Measurements from ENCODE around the gene PRAMEF4. TPM values are rescaled to one million over a fixed set of nuclear protein-coding genes. Genes with fewer than 3 reads are reported as not detected.
"Not testable (repeated sequence)": the region's sequence is repeated elsewhere in the genome, so short reads cannot be mapped to it uniquely, and the experiment has no call there.

PRAMEF4 gene
- total RNA-seq, 1 experiment from 2014 or later, result not detected

- no peaks in the 10 kb centered on the region for H3K79me1 ChIP-seq (ENCODE audit: insufficient read depth, low read depth, low read length, poor library complexity, severe bottlenecking)
- H3K79me2 ChIP-seq (ENCODE audit: insufficient read depth, low read length), result no peaks in the 10 kb centered on the region
- no peak overlapping the region for H3K27ac ChIP-seq (ENCODE audit: insufficient read length, low read depth, low read length)
- no peak overlapping the region for H3T11ph ChIP-seq (ENCODE audit: low read length)
- H3K27ac Mint-ChIP-seq, result no peak overlapping the region
- TF ChIP-seq, protein P1, sequence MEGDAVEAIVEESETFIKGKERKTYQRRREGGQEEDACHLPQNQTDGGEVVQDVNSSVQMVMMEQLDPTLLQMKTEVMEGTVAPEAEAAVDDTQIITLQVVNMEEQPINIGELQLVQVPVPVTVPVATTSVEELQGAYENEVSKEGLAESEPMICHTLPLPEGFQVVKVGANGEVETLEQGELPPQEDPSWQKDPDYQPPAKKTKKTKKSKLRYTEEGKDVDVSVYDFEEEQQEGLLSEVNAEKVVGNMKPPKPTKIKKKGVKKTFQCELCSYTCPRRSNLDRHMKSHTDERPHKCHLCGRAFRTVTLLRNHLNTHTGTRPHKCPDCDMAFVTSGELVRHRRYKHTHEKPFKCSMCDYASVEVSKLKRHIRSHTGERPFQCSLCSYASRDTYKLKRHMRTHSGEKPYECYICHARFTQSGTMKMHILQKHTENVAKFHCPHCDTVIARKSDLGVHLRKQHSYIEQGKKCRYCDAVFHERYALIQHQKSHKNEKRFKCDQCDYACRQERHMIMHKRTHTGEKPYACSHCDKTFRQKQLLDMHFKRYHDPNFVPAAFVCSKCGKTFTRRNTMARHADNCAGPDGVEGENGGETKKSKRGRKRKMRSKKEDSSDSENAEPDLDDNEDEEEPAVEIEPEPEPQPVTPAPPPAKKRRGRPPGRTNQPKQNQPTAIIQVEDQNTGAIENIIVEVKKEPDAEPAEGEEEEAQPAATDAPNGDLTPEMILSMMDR (conservative IDR thresholded peaks at IDR 0.05), result no peak
- no peaks in the 10 kb centered on the region for H3K23me2 ChIP-seq (ENCODE audit: insufficient read length, low read depth, low read length, poor library complexity, severe bottlenecking)
- no peak overlapping the region for H3K4ac ChIP-seq (ENCODE audit: low read depth, low read length)
- H2BK5ac ChIP-seq (ENCODE audit: insufficient read length, low read length), result no peak overlapping the region
- H3K18ac ChIP-seq (ENCODE audit: insufficient read length, low read depth, low read length), result no peak overlapping the region
- H4K8ac ChIP-seq (replicated peaks; ENCODE audit: insufficient read length, low read depth, low read length), result no peak overlapping the region
- no peak overlapping the region for H3K9ac ChIP-seq (ENCODE audit: extremely low read depth, insufficient read length, low read length)
- no peaks in the 10 kb centered on the region for H4K20me1 ChIP-seq (ENCODE audit: control insufficient read depth, insufficient read depth, insufficient read length)
- H3K36me3 Mint-ChIP-seq (ENCODE audit: insufficient read depth in 1 of 3, low read depth in 3 of 3), result peaks cover 0 to 26% (median 0%) of the 10 kb centered on the region in 3 experiments; a peak in 6 of 7 replicates
- H2BK20ac ChIP-seq (ENCODE audit: low read depth, low read length, poor library complexity, severe bottlenecking), result no peak overlapping the region
- no peak overlapping the region for H2AFZ ChIP-seq (ENCODE audit: low read length)
- peaks cover 45% of the 10 kb centered on the region for H3K9me3 ChIP-seq (ENCODE audit: control insufficient read depth, low read depth, low read length)
- no peak overlapping the region for H3K4me2 ChIP-seq (ENCODE audit: insufficient read depth, insufficient read length, low read length)
- no peak overlapping the region for H2BK120ac ChIP-seq (ENCODE audit: low read depth, low read length, poor library complexity, severe bottlenecking)
- no peaks in the 10 kb centered on the region for H3K4me1 Mint-ChIP-seq
- H3K27me3 Mint-ChIP-seq (ENCODE audit: low read depth), result no peaks in the 10 kb centered on the region
- no peak overlapping the region for H2BK15ac ChIP-seq (ENCODE audit: low read depth, low read length)
- H2BK12ac ChIP-seq (ENCODE audit: insufficient read length, low read depth, low read length), result no peak overlapping the region
- H3K4me3 Mint-ChIP-seq, result no peak overlapping the region
- no peak overlapping the region for H2AK5ac ChIP-seq (ENCODE audit: insufficient read length, low read length)
- DNase-seq, result no peak
- H3K56ac ChIP-seq (ENCODE audit: insufficient read length, low read depth, low read length), result no peak overlapping the region
- H3K23ac ChIP-seq (ENCODE audit: insufficient read length, low read depth, low read length), result no peak overlapping the region
- peaks cover 79 to 93% of the 10 kb centered on the region in 2 experiments for H3K9me3 Mint-ChIP-seq
- no CpG with 5 or more reads among the region's 4 CpGs for WGBS (ENCODE audit: extremely low coverage, insufficient read length, low lambda C conversion rate)
- no peak overlapping the region for H3K14ac ChIP-seq (ENCODE audit: insufficient read depth, low read length)
- no peaks in the 10 kb centered on the region for H3K27me3 ChIP-seq (ENCODE audit: insufficient read depth, low read length)
- H4K91ac ChIP-seq (ENCODE audit: insufficient read length, low read depth, low read length), result no peak overlapping the region
- no peak overlapping the region for H4K5ac ChIP-seq (ENCODE audit: insufficient read length, low read depth, low read length)
- H3K4me1 ChIP-seq (ENCODE audit: insufficient read depth, low read length), result no peaks in the 10 kb centered on the region
Observed at GRCh38 chr1:12851779-12852178, 34.2 kb downstream of the PRAMEF4 start.

DNA sequence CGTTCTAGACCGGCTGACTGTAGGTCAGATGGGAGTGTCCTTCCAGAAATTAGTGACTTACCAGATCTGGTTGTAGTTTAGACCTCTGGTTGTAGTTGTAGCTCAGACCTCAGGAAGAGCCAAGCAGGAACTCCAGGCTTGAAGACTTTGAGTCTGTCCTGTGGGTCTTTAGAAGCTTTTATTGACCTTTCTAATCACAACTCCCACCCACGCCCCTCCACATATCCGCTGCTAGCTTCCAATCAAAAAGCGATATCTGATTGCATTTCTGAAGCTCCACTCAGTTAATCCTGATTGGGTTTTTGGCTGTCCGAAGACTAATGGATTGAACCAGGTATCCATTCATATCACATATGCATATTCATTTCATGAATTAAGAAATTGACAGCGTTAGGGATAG is 37.4 kb downstream of the PRAMEF4 start, which contains the start of gene HNRNPCL1:
Gene HNRNPCL1, minus strand, starts transcription at position 101 of the 400 bp plus-strand sequence. CDS start 431 bp downstream, outside the sequence.
- H3K27me3 ChIP-seq (ENCODE audit: insufficient read depth, low read length); H2BK120ac ChIP-seq (ENCODE audit: low read depth, low read length, poor library complexity, severe bottlenecking); H3K23me2 ChIP-seq (ENCODE audit: insufficient read length, low read depth, low read length, poor library complexity, severe bottlenecking); H4K5ac ChIP-seq (ENCODE audit: insufficient read length, low read depth, low read length); H3K18ac ChIP-seq (ENCODE audit: insufficient read length, low read depth, low read length); H4K8ac ChIP-seq (replicated peaks; ENCODE audit: insufficient read length, low read depth, low read length); H3K14ac ChIP-seq (ENCODE audit: insufficient read depth, low read length); H4K20me1 ChIP-seq (ENCODE audit: control insufficient read depth, insufficient read depth, insufficient read length); H3K4me2 ChIP-seq (ENCODE audit: insufficient read depth, insufficient read length, low read length); H2BK12ac ChIP-seq (ENCODE audit: insufficient read length, low read depth, low read length); H3K27me3 Mint-ChIP-seq (ENCODE audit: low read depth); H3K79me2 ChIP-seq (ENCODE audit: insufficient read depth, low read length); H3K56ac ChIP-seq (ENCODE audit: insufficient read length, low read depth, low read length); H2BK20ac ChIP-seq (ENCODE audit: low read depth, low read length, poor library complexity, severe bottlenecking); H3K9ac ChIP-seq (ENCODE audit: extremely low read depth, insufficient read length, low read length); DNase-seq; H4K91ac ChIP-seq (ENCODE audit: insufficient read length, low read depth, low read length); H3K4me3 Mint-ChIP-seq; H2AFZ ChIP-seq (ENCODE audit: low read length); H3K27ac Mint-ChIP-seq; H3K23ac ChIP-seq (ENCODE audit: insufficient read length, low read depth, low read length); H3K27ac ChIP-seq (ENCODE audit: insufficient read length, low read depth, low read length); H3K4ac ChIP-seq (ENCODE audit: low read depth, low read length); H2BK15ac ChIP-seq (ENCODE audit: low read depth, low read length); H3K4me1 Mint-ChIP-seq; H3T11ph ChIP-seq (ENCODE audit: low read length); H2AK5ac ChIP-seq (ENCODE audit: insufficient read length, low read length); H3K79me1 ChIP-seq (ENCODE audit: insufficient read depth, low read depth, low read length, poor library complexity, severe bottlenecking); H2BK5ac ChIP-seq (ENCODE audit: insufficient read length, low read length); H3K4me1 ChIP-seq (ENCODE audit: insufficient read depth, low read length): not testable (repeated sequence)
- peaks cover 73 to 86% of the 10 kb centered on the region in 2 experiments for H3K9me3 Mint-ChIP-seq
- peaks cover 0 to 17% (median 0%) of the 10 kb centered on the region in 3 experiments; a peak in 3 of 7 replicates for H3K36me3 Mint-ChIP-seq (ENCODE audit: insufficient read depth in 1 of 3, low read depth in 3 of 3)
- peaks cover 47% of the 10 kb centered on the region for H3K9me3 ChIP-seq (ENCODE audit: control insufficient read depth, low read depth, low read length)
- no CpG with 5 or more reads among the region's 7 CpGs for WGBS (ENCODE audit: extremely low coverage, insufficient read length, low lambda C conversion rate)
